NCI-H1417 treated with DMSO at 0.1 percent for 48 hours (cell line): ENCODE results near the gene NR2E1.

Source experiments
- DNase-seq: peaks from one replicate; lab custom pipeline; 2025; lab: John Stamatoyannopoulos, UW

Gene NR2E1

GRCh38 chr6:108165714-108166663 lies at the start of gene NR2E1:
TSS of gene NR2E1 (plus strand) at chr6:108166022. CDS start at chr6:108166766, 744 bp downstream.
- DNase-seq, result no peak

- DNase-seq, result no peak
These were observed 49.0 kb upstream of the NR2E1 start for GRCh38 chr6:108116546-108117426.

DNA sequence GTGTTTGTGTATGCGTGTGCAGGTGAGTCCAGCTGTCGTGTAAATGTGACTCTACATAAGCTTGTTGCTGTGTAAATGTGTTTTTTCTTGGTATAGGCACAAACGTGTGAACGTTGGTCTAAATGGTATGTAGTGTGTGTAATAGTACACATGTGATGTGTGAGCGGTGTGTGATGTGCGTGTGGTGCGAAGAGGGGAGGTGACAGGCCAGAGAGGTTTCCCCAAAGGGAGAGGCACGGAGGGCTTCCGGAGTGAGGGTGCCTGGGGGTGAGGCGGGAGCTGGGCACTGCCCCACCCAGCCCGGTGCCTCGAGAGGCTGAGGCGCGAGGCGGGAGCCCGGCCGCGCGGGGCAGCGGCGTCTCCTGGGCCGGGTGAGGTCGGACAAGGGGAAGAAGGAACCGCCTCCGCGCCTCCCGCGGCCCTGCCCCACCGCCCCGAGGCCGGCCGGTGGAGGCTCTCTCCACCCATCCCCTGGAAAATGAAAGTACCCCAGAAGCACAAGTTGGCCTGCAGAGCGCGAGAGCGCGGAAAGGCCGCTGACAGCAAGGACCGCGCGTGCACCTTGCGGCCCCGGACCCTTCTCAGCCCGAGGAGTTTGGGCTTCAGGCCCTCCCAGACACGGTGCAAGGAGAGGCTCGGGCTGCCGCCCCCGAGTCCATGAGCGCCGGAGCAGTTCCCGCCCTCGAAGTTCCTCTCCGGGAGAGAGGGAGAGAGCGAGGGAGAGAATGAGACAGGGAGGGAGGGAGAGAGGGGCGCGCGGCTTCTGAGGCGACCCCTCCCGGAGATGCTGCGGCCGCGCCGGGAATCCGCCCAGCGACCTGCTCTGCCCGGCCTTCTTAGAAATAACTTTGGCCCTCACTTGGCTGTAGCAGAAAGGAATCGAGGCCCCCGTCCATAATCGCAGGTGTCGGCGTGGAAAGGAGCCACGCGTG lies 48.1 kb upstream of the NR2E1 start:
- DNase-seq, result no peak

DNA sequence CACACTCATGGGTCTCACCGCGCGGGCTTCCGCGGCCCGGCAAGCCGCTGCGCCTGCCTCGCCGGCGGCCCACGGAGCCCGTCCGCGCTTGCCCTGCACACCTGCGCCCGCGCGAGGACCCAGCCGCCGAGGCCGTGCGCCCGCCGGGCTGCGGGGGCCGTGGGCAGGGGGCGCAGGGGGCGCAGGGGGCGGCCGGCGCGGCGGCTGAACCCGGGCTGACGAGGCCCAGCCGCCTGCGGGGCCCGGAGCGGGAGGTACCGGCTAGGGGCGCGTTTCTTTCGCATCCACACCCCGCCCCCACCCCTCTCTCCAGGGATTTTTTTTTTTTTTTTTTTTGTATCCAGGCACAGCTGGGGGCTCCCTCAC lies 47.5 kb upstream of the NR2E1 start:
- no peak for DNase-seq

DNA sequence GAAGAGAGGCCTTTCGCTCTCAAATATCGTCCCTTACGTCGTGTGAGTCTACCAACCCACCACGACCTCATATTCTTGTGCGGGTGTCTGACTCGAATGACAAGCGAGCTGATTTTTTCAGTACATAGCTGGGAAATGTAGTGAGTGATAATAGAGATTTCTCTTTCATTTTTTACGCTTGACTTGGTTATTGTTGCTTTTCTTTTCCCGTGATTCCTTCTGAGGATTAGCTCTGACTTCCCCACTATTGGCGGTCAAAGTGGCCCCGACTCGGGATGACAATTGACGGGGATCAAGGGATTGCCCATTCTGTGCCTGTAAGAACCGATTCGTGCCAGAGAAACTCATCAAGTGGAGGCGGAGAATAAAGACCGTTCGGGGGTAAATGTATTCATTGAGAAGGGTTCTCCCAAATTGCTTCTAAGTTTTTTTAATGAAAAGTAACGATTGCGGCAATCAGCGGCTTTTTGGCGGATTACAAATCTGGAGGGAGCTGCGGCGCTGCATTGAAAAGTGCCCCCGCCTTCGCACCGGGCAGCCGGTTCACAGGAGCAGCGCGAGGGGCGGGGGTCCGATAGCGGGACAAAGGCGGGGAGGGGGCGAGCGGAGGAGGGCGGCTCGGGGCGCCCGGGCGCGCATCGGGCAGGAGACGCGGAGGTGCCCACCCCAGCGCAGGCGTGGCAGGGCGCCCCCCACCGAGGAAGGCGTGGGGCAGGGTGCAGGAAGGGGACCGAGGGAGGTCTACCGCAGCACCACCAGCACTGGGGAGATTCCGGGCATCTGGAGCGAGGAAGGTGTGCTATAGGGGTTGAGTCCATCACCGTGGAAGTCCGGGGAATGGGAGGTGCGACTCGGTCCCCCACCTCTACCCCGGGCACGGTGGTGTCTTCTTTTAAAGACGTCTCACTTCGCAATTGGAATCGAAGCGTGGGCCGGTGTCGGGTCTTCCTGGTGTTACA lies 46.7 kb upstream of the NR2E1 start:
- no peak for DNase-seq

- no peak for DNase-seq
These were observed 46.1 kb upstream of the NR2E1 start for GRCh38 chr6:108119769-108120141.

DNA sequence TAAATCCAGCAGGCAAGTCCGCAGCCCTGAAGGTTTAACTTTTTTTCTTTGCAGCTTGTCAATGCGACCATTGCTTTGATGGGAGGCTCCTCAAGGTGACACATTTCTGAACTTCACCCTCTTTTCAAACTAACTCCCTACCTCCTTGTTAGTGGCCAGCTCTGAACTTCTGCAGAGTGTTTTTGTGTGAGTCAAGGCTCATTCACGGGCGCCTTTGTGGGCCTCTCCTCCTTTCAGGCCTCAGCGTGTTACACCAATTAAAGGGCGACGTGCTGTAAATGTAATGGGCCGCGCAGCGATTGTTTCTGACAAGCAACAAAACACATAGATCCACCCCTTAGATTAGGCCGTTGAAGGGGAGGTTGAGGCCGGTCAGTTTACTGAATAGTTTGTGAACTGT lies 45.5 kb upstream of the NR2E1 start:
- DNase-seq, result no peak

GRCh38 chr6:108121612-108122011 lies 44.2 kb upstream of the NR2E1 start:
- DNase-seq, result no peak

DNA sequence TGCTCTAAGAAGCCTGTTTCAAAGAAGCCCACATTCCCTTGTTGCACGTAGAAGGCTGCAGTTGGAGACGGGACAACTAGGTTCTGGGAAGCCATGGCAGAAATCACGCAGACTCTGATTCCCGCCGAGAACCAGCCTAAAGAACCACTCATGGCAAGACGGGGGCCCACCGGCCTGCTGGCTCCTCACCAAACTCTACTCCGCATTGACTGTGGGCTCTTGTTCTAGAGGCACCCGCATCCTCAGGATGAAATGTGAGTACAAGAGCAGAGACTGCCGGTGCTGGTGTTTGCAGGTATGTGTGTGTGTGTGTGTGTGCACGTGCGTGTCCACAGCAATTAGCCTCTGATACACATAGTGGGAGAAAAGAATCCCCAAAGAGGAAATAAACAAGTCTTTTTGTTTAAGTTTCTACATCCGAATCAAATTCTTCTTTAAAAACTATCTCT lies 42.3 kb upstream of the NR2E1 start:
- DNase-seq, result no peak

DNA sequence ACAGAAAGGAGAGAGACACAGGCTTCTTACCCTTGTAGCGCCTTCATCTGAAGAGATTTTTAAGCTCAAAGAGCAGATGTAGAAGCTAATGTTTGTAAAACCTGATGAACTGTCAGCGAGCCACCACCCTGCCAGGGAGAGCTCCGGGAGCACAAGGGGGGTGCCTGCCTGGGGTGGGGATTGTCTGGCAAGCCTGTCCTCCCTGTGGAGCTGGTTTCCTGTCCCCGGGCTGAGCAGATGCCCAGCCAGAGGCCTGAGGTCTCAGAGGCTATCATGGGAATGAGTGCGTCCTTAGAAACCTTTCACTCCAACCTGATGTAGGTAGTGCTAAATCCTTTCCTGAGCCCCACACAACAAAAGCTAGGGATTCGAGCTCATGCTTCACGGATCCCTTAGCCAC lies 41.9 kb upstream of the NR2E1 start:
- DNase-seq, result no peak

GRCh38 chr6:108127056-108127455 lies 38.8 kb upstream of the NR2E1 start:
- DNase-seq, result no peak

GRCh38 chr6:108127826-108128225 lies 38.0 kb upstream of the NR2E1 start:
- DNase-seq, result no peak

GRCh38 chr6:108130262-108130661 lies 35.6 kb upstream of the NR2E1 start:
- DNase-seq, result no peak

DNA sequence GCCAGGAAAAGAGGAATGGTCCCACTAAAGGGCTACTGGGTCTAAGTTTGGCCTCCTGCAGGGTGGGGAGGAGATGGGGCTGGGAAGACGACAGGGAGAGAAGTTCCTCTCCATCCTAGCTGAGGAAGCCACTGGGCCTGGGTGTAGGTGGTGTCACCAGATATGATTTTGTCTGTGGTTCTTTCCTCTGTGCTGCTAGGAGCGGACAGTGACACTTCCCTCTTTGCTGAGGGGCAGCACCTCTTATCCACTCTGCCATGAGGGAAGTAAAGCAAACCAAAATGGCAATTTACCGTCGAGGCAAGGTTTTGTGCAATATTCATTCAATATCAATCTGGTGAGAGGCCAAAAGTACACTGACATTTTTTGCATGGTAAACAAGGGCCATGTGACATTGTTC lies 33.0 kb upstream of the NR2E1 start:
- no peak for DNase-seq

GRCh38 chr6:108133594-108134179 lies 32.1 kb upstream of the NR2E1 start:
- DNase-seq, result no peak

GRCh38 chr6:108134213-108134970 lies 31.4 kb upstream of the NR2E1 start:
- DNase-seq, result no peak

DNA sequence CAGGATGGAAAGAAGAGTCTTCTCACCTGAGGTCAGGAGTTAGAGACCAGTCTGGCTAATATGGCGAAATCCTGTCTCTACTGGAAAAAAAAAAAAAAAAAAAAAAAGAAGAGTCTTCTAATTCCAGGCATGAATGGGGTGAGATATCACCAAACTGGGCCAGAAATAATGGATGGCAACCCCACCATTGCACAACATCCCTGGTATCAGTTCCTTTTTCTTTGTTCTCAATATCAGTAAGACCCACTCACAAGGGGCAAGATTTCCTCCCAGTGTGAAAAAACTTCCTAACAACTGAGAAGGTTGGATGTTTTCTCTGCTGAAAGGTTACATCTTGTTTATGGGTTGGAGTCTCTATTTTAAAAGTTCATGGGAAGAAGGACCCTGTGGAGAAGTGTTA lies 23.6 kb upstream of the NR2E1 start:
- DNase-seq, result no peak

- no peak for DNase-seq
These were observed 20.2 kb upstream of the NR2E1 start for GRCh38 chr6:108145639-108146038.

- no peak for DNase-seq
These were observed 13.4 kb upstream of the NR2E1 start for GRCh38 chr6:108152446-108152845.
